ENCODE results near the gene PFN3. TPM values are rescaled to one million over a fixed set of nuclear protein-coding genes. Genes with fewer than 3 reads are reported as not detected.

The PFN3 gene
- total RNA-seq, 2 donors from 2014 or later = not detected

- intact Hi-C loops (cut with DNase I) = no loop called here
These were observed 43.4 kb downstream of the PFN3 start for GRCh38 chr5:177357146-177357458.

DNA sequence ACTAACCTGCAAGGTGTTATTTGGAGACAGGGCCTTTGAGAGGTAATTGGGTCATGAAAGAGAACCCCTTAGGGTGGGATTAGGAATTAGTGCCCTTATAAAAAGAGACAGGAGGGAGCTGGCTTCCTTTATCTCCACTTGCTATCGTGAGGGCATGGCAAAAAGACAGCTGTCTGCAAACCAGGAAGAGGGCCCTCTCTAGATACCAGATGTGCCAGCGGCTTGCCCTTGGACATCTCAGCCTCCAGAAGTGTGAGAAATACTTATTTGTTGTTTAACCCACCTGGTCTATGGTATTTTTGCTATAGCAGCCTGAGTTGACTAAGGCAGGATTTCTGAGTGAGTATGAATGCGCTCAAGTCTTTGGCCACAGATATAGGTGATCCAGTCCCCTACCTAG lies 43.7 kb downstream of the PFN3 start:
- intact Hi-C loops (cut with DNase I) = no loop called here
- no peak for DNase-seq (ENCODE audit: low spot score)

More at GRCh38 chr5:177357146-177357458, 43.4 kb downstream of the PFN3 start:
- DNase-seq (ENCODE audit: low spot score) = no peak

GRCh38 chr5:177355868-177356168 lies 44.6 kb downstream of the PFN3 start:
- intact Hi-C loops (cut with DNase I) = no loop called here
- DNase-seq (ENCODE audit: low spot score) = no peak

GRCh38 chr5:177355162-177355867 lies 45.1 kb downstream of the PFN3 start:
- intact Hi-C loops (cut with DNase I) = no loop called here
- peak; percentile 11 for DNase-seq (ENCODE audit: low spot score)

DNA sequence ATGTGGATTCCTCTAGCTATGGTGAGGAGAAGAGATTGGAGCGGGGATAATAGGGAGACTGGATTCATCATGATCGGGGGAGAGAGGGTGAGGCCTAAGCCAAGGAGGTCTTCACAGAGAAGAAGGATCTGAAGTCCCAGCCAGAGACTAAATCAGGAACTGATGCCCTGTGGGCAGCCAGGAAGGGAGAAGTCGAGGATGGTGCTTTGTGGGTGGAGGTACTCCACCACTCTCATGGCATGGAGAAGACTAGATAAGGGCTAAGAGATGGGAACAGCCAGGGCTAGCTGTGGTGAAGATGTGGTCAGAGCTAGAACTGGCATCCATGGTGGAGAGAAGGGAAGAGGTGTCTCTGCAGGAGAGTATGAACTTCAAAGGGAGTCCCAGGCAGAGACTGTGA lies 45.8 kb downstream of the PFN3 start:
- intact Hi-C loops (cut with DNase I) = no loop called here
- DNase-seq (ENCODE audit: low spot score) = no peak

GRCh38 chr5:177354256-177354655 lies 46.2 kb downstream of the PFN3 start:
- intact Hi-C loops (cut with DNase I) = no loop called here
- no peak for DNase-seq (ENCODE audit: low spot score)

DNA sequence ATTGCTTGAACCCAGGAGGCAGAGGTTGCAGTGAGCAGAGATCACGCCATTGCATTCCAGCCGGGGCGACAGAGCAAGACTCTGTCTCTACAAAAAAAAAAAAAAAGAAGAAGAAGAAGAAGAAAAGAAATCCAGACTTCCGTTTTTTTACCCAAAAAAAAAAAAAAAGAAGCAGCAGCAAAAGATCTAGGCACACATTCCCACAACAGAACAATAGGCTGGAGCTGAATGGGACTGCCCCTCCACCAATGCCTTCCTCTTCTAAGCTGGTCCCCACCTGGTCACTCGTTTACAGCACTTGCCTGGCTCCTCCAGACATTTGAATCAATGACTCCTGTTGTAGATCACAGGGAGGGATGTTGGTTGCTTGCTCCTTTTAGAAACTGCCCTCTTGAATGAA lies 47.4 kb downstream of the PFN3 start:
- no peak for DNase-seq (ENCODE audit: low spot score)
- intact Hi-C loops (cut with DNase I) = no loop called here

GRCh38 chr5:177351392-177352329 lies 48.8 kb downstream of the PFN3 start, which contains the start of gene LMAN2:
Gene LMAN2, minus strand, starts transcription at chr5:177351668. Its CDS starts 21 bp downstream, at chr5:177351647.
- intact Hi-C loops (cut with DNase I) = no loop called here
- DNase-seq (ENCODE audit: low spot score) = peak; percentile 97

DNA sequence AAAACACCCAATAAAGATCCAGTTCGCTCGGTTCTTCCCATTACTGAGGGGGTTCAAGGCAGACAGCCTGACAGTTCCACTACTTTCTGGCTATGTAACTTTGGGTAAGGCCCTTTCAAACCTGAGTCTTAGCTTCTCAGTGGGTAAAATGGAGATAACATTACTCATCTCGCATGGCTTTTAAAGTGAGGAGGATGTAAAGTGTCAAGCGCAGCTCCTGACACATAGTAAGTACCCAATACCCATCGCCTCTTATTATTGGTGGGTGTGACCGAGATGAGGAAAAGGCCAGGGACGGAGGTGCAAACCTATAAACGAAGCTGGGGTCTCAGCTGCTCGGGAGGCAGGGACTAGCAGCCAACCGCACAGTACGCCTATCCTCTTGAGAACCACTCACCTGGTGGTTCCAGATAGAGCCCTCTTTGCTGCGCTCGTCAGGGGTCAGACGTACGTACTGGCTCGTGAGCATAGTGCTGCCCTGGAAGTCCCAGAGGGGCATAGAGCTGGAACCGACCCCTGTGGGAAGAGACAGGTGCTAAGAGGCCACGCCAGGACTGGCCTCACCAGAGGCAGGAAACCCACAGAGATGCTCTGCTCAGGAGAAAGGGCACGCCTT lies 49.6 kb downstream of the PFN3 start:
- peak; percentile 67 for DNase-seq (ENCODE audit: low spot score)
- intact Hi-C loops (cut with DNase I) = no loop called here

Other genes starting within 250 kb of the PFN3 start
- 10 to 100 TPM; 17.4 to 18.6 TPM for gene RAB24, start 96.9 kb downstream of the PFN3 start, total RNA-seq
- 10 to 100 TPM; 81.8 to 91.9 TPM for gene PRELID1, start 96.9 kb downstream of the PFN3 start, total RNA-seq
- gene MXD3, start 88.8 kb downstream of the PFN3 start, total RNA-seq = 1 to 10 TPM; 5.4 to 6.1 TPM
- 10 to 100 TPM; 72.4 to 95.7 TPM for gene LMAN2, start 49.0 kb downstream of the PFN3 start, total RNA-seq
- gene RGS14, start 42.7 kb downstream of the PFN3 start, total RNA-seq = 10 to 100 TPM; 11.3 to 13.4 TPM
- gene SLC34A1, start 16.2 kb downstream of the PFN3 start, total RNA-seq = not detected
- gene F12, start 8.9 kb upstream of the PFN3 start, total RNA-seq = under 1 TPM; 0.38 to 0.93 TPM
- 10 to 100 TPM; 22.9 to 28.2 TPM for gene GRK6, start 26.0 kb upstream of the PFN3 start, total RNA-seq
- gene PRR7, start 46.2 kb upstream of the PFN3 start, total RNA-seq = 1 to 10 TPM in 1 of 2 donors, under 1 TPM in 1; 0.79 to 2.0 TPM
- 100 to 1,000 TPM in 1 of 2 donors, 10 to 100 TPM in 1; 94.9 to 121 TPM for gene DBN1, start 73.0 kb upstream of the PFN3 start, total RNA-seq
- 100 to 1,000 TPM; 448 to 580 TPM for gene PDLIM7, start 96.9 kb upstream of the PFN3 start, total RNA-seq
- gene DOK3, start 109.2 kb upstream of the PFN3 start, total RNA-seq = 10 to 100 TPM in 1 of 2 donors, 1 to 10 TPM in 1; 8.0 to 19.2 TPM
- 10 to 100 TPM; 52.1 to 52.6 TPM for gene DDX41, start 116.3 kb upstream of the PFN3 start, total RNA-seq
- 10 to 100 TPM; 33.6 to 36.5 TPM for gene FAM193B, start 153.9 kb upstream of the PFN3 start, total RNA-seq
- 100 to 1,000 TPM; 117 TPM for gene TMED9, start 191.5 kb upstream of the PFN3 start, total RNA-seq
- 10 to 100 TPM; 17.1 to 17.6 TPM for gene B4GALT7, start 199.5 kb upstream of the PFN3 start, total RNA-seq